GM06990 (cell line): ENCODE data around the gene PPP1R15B.

Source experiments
- DNase-seq: peaks from one replicate; pipeline ENCODE4 v3.0.0-alpha.2; 2011; ENCODE audit not compliant: insufficient read length; ENCODE audit errors: extremely low read depth
- H3K27me3 ChIP-seq: replicated peaks from 2 replicates; pipeline ENCODE4 v1.6.0; 2011; ENCODE audit warnings: low read length; ENCODE audit not compliant: control insufficient read depth, insufficient read depth
- H3K36me3 ChIP-seq: 2 replicates; pipeline ENCODE4 v1.5.1; 2011; ENCODE audit warnings: low read length; ENCODE audit not compliant: control insufficient read depth, insufficient read depth
- H3K4me3 ChIP-seq: replicated peaks from 2 replicates; pipeline ENCODE4 v1.5.1; 2011; ENCODE audit warnings: low read depth, mild to moderate bottlenecking, control low read depth, low read length
- TF ChIP-seq, protein P1 (sequence below): IDR thresholded peaks from 2 replicates; pipeline ENCODE4 v1.5.1; 2011; ENCODE audit warnings: low read length, control low read depth, mild to moderate bottlenecking, inconsistent platforms; ENCODE audit not compliant: insufficient read depth, poor library complexity, severe bottlenecking

PPP1R15B gene

DNA sequence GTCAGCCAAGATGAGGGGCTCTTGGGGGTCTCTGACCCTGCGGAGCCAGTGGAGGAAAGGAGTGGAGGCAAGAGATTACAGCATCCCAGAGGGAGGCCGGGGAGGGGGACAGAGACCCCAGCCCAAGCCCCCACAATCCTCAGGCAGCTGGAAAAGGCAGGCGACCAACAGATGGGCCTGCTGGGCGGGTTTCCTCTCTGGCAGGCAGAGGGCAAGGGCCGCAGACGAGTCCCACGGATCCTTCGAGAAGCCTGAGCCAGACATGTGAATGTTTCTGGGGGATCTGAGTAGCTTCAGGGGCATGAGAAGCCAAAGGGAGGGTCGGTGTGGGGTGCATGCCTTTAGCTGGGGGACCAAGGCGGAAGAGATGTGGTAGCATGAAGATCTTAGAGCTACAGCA, 49.8 kb downstream of the PPP1R15B start:
- peaks cover 1% of the 10 kb centered on the region; the same call in 1 of the 2 replicates for H3K27me3 ChIP-seq
- DNase-seq = no peak

DNA sequence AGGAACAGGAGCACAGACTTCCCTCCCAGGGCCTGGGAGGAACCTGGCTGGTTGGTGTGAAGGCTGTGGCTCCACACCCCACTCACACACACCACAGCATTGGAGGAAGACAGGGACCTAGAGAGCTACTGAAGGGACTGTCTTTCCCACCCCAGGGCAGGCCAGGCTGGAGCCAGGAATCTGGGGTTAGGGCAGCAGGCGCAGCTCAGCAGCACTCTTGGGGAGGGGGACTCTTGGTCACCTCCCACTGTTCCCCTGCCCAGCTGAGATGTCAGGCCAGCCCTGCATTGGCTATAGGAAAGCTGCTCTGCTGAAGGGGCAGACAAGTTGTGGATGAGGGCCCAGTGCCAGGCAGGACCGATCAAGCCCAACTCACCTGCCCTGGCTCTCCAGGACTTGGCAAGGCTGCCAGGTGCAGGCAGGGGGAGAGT, 50.3 kb downstream of the PPP1R15B start:
- TF ChIP-seq, protein P1, sequence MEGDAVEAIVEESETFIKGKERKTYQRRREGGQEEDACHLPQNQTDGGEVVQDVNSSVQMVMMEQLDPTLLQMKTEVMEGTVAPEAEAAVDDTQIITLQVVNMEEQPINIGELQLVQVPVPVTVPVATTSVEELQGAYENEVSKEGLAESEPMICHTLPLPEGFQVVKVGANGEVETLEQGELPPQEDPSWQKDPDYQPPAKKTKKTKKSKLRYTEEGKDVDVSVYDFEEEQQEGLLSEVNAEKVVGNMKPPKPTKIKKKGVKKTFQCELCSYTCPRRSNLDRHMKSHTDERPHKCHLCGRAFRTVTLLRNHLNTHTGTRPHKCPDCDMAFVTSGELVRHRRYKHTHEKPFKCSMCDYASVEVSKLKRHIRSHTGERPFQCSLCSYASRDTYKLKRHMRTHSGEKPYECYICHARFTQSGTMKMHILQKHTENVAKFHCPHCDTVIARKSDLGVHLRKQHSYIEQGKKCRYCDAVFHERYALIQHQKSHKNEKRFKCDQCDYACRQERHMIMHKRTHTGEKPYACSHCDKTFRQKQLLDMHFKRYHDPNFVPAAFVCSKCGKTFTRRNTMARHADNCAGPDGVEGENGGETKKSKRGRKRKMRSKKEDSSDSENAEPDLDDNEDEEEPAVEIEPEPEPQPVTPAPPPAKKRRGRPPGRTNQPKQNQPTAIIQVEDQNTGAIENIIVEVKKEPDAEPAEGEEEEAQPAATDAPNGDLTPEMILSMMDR = no peak
- H3K36me3 ChIP-seq = no peaks in the 10 kb centered on the region
- no peak overlapping the region for H3K4me3 ChIP-seq
- H3K27me3 ChIP-seq = peaks cover 1% of the 10 kb centered on the region; the same call in 1 of the 2 replicates
- DNase-seq = no peak

More for the DNA sequence above, 49.8 kb downstream of the PPP1R15B start:
- Histone ChIP-seq H3K4me3 (no peak overlapping the region), H3K36me3 (no peaks in the 10 kb centered on the region)
- TF ChIP-seq, protein P1 = no peak

DNA sequence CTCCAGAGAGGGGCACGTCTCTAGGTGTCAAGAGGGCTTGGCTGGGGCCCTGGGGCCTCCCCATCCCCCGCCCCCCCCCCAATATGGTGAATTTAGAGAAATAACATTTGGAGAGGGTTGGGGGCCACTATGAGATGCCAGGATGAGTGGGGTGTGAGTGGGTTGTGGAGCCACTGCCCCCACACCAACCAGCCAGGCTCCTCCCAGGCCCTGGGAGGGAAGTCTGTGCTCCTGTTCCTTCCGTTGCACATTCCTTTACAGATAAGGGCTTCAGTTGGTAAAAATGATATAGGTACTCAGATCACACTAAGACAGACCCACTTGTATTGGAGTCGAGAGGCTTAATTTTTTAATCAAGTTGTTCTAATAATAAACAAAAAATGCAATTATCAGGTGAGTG, 51.3 kb downstream of the PPP1R15B start:
- Histone ChIP-seq H3K4me3 (no peak overlapping the region), H3K36me3 (no peaks in the 10 kb centered on the region), H3K27me3 (peaks cover 1% of the 10 kb centered on the region; the same call in 1 of the 2 replicates)
- TF ChIP-seq, protein P1 = no peak
- no peak for DNase-seq

- no peak within 1 kb of the TSS for H3K4me3 ChIP-seq
- no peaks in the 10 kb centered on the region for H3K36me3 ChIP-seq
- TF ChIP-seq, protein P1 = no peak
- DNase-seq = no peak
- H3K27me3 ChIP-seq = peaks cover 1% of the 10 kb centered on the region; the same call in 1 of the 2 replicates
Measured at GRCh38 chr1:204359474-204360255, 52.0 kb downstream of the PPP1R15B start, which contains the start of gene PLEKHA6. TSS of gene PLEKHA6 (minus strand) at chr1:204359929. CDS start at chr1:204273727, 86,202 bp downstream.

DNA sequence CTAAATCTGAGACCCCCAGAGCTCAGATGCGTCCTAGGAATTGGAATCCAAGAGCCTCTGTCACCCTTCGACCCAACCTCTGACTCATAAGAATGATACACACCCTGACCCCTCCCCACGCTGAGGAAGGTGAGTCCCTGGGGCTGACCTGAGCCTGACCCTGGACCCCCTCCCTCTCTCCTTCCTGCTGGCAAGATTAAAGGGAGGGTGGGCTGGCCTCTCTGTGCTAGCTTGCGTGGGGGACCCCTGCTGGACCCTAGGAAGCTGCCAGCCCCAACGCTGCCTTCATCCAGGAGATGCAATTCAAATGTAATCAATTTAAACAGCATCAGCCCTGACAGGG, 52.5 kb downstream of the PPP1R15B start:
- H3K36me3 ChIP-seq = no peaks in the 10 kb centered on the region
- no peak for DNase-seq
- H3K27me3 ChIP-seq = peaks cover 1% of the 10 kb centered on the region; the same call in 1 of the 2 replicates
- TF ChIP-seq, protein P1 = no peak
- H3K4me3 ChIP-seq = no peak overlapping the region
